H1 (cell line): ENCODE measurements around the gene ZSCAN21. TPM values are rescaled to one million over a fixed set of nuclear protein-coding genes. Genes with fewer than 3 reads are reported as not detected.

Experiments used
- CTCF ChIA-PET: fragments of 300-600 bp; sonication (Branson Sonifier 250); formaldehyde crosslinking; loops from one replicate; lab custom pipeline; 2021; ENCODE audit not compliant: partially characterized antibody; lab: Charles Lee
- POLR2A ChIA-PET: fragments of 300-600 bp; sonication (Branson Sonifier 250); formaldehyde crosslinking; loops from one replicate; lab custom pipeline; 2021; ENCODE audit warnings: inconsistent platforms; ENCODE audit not compliant: partially characterized antibody; lab: Charles Lee
- DNase-seq, 2 experiments: peaks; one replicate each; pipeline versions ENCODE4 v3.0.0 to v3.0.0-alpha.2; 2010 to 2022; ENCODE audit warnings: low spot score in 2 of 2, low read depth in 1 of 2, mixed read lengths in 1 of 2
- FAIRE-seq: peaks from 2 replicates; lab custom pipeline; 2011; peaks lifted over from hg19 to GRCh38; lab: Jason Lieb, UNC
- H2AFZ ChIP-seq: 2 replicates; pipeline ENCODE4 v1.8.1; 2012; ENCODE audit warnings: low read length, inconsistent platforms
- H2AK5ac ChIP-seq: 2 replicates; pipeline ENCODE4 v1.6.1; 2013; ENCODE audit warnings: low read depth, low read length
- H2BK120ac ChIP-seq: replicated peaks from 2 replicates; pipeline ENCODE3; 2013; ENCODE audit warnings: low read depth, low read length, inconsistent platforms
- H2BK12ac ChIP-seq: 2 replicates; pipeline ENCODE4 v1.6.1; 2013; ENCODE audit warnings: low read depth, low read length
- H2BK15ac ChIP-seq: 2 replicates; pipeline ENCODE4 v1.6.1; 2013; ENCODE audit warnings: low read length
- H2BK20ac ChIP-seq: 2 replicates; pipeline ENCODE4 v1.6.1; 2013; ENCODE audit warnings: low read length
- H2BK5ac ChIP-seq: 2 replicates; pipeline ENCODE4 v1.6.1; 2013; ENCODE audit warnings: low read depth, low read length
- H3K14ac ChIP-seq: 2 replicates; pipeline ENCODE4 v1.6.1; 2013; ENCODE audit warnings: inconsistent platforms; ENCODE audit not compliant: insufficient read length
- H3K18ac ChIP-seq: 2 replicates; pipeline ENCODE4 v1.6.1; 2013; ENCODE audit warnings: low read length; ENCODE audit errors: extremely low read depth
- H3K23ac ChIP-seq: 2 replicates; pipeline ENCODE4 v1.6.1; 2013; ENCODE audit warnings: inconsistent platforms; ENCODE audit not compliant: insufficient read length
- H3K23me2 ChIP-seq: 2 replicates; pipeline ENCODE4 v1.6.1; 2013; ENCODE audit warnings: low read depth, low read length
- H3K27ac ChIP-seq: 2 replicates; pipeline ENCODE4 v1.6.1; 2011; ENCODE audit warnings: low read depth, low read length, inconsistent platforms
- H3K27me3 ChIP-seq, 4 experiments: replicated peaks in 1 of 4; 1 replicate in 1 of 4; 2 replicates in 3 of 4; pipeline versions ENCODE4 v1.6.1 to v1.8.1; 2011 to 2013; ENCODE audit warnings: low read length in 3 of 4, mild to moderate bottlenecking in 3 of 4, inconsistent platforms in 2 of 4, mixed read lengths in 2 of 4, moderate library complexity in 1 of 4; ENCODE audit not compliant: control insufficient read depth in 3 of 4, insufficient read depth in 3 of 4; ENCODE audit errors: extremely low read depth in 1 of 4
- H3K36me3 ChIP-seq, 4 experiments: 2 replicates each; pipeline versions ENCODE4 v1.6.1 to v1.8.1; 2011 to 2013; ENCODE audit warnings: mild to moderate bottlenecking in 4 of 4, low read length in 3 of 4, moderate library complexity in 2 of 4, control low read depth in 1 of 4, inconsistent platforms in 1 of 4; ENCODE audit not compliant: insufficient read depth in 4 of 4, control insufficient read depth in 2 of 4
- H3K4ac ChIP-seq: replicated peaks from 2 replicates; pipeline ENCODE3; 2013; ENCODE audit warnings: low read length, low read depth, mixed read lengths, inconsistent platforms; ENCODE audit not compliant: insufficient read length
- H3K4me1 ChIP-seq, 4 experiments: replicated peaks in 1 of 4; 1 replicate in 1 of 4; 2 replicates in 3 of 4; pipeline versions ENCODE4 v1.6.1 to v1.8.1; 2011 to 2013; ENCODE audit warnings: low read length in 3 of 4, inconsistent platforms in 2 of 4, mixed read lengths in 1 of 4; ENCODE audit not compliant: insufficient read depth in 4 of 4, control insufficient read depth in 3 of 4
- H3K4me2 ChIP-seq, 2 experiments: 2 replicates each; pipeline versions ENCODE4 v1.6.1 to v1.8.1; 2011 to 2013; ENCODE audit warnings: low read depth in 2 of 2, low read length in 2 of 2, control low read depth in 1 of 2, inconsistent platforms in 1 of 2, mild to moderate bottlenecking in 1 of 2; ENCODE audit not compliant: insufficient read depth in 1 of 2
- H3K4me3 ChIP-seq, 4 experiments: fragments of 200-600, 300-600 bp in 1 of 4; sonication (generic), shearing (Covaris generic), sonication (Bioruptor Twin) in 1 of 4; 2 replicates each; pipeline versions ENCODE4 v1.5.1 to v1.8.1; 2011 to 2016; ENCODE audit warnings: low read length in 4 of 4, low read depth in 3 of 4, control low read depth in 2 of 4, inconsistent platforms in 2 of 4, mild to moderate bottlenecking in 2 of 4, mixed read lengths in 1 of 4, moderate library complexity in 1 of 4; ENCODE audit not compliant: insufficient read depth in 2 of 4; ENCODE audit errors: extremely low read depth in 1 of 4
- H3K56ac ChIP-seq: replicated peaks from 2 replicates; pipeline ENCODE3; 2013; ENCODE audit warnings: low read depth, mild to moderate bottlenecking, mixed read lengths, low read length, inconsistent platforms; ENCODE audit not compliant: insufficient read length
- H3K79me1 ChIP-seq: 2 replicates; pipeline ENCODE4 v1.6.1; 2013; ENCODE audit warnings: low read depth, low read length, control low read depth
- H3K79me2 ChIP-seq, 2 experiments: 2 replicates each; pipeline versions ENCODE4 v1.6.1 to v1.8.1; 2012 to 2013; ENCODE audit warnings: low read length in 2 of 2, mild to moderate bottlenecking in 2 of 2, inconsistent platforms in 1 of 2; ENCODE audit not compliant: insufficient read depth in 2 of 2, control insufficient read depth in 1 of 2
- H3K9ac ChIP-seq, 4 experiments: replicated peaks in 1 of 4; 1 replicate in 1 of 4; 2 replicates in 3 of 4; pipeline versions ENCODE4 v1.6.1 to v1.8.1; 2011 to 2013; ENCODE audit warnings: low read depth in 3 of 4, low read length in 3 of 4, control low read depth in 2 of 4, mild to moderate bottlenecking in 2 of 4, moderate library complexity in 2 of 4, inconsistent platforms in 1 of 4; ENCODE audit errors: extremely low read depth in 1 of 4
- H3K9me3 ChIP-seq, 2 experiments: 2 replicates each; pipeline versions ENCODE4 v1.6.1 to v1.8.1; 2012 to 2013; ENCODE audit warnings: mild to moderate bottlenecking in 2 of 2, moderate library complexity in 2 of 2, control low read depth in 1 of 2, inconsistent platforms in 1 of 2, low read depth in 1 of 2, low read length in 1 of 2, mixed read lengths in 1 of 2; ENCODE audit not compliant: insufficient read depth in 2 of 2
- H4K20me1 ChIP-seq, 2 experiments: replicated peaks in 1 of 2; 2 replicates each; pipeline versions ENCODE3 to v1.8.1; 2011 to 2013; ENCODE audit warnings: inconsistent platforms in 2 of 2, low read length in 2 of 2, mild to moderate bottlenecking in 1 of 2; ENCODE audit not compliant: insufficient read depth in 2 of 2, control insufficient read depth in 1 of 2
- H4K5ac ChIP-seq: 2 replicates; pipeline ENCODE4 v1.6.1; 2013; ENCODE audit warnings: low read length, low read depth, mixed read lengths, inconsistent platforms; ENCODE audit not compliant: insufficient read length
- H4K8ac ChIP-seq: 2 replicates; pipeline ENCODE4 v1.8.0; 2013; ENCODE audit warnings: mild to moderate bottlenecking, moderate library complexity, low read length, inconsistent platforms; ENCODE audit not compliant: insufficient read depth; ENCODE audit errors: extremely low read depth
- H4K91ac ChIP-seq: replicated peaks from 2 replicates; pipeline ENCODE3; 2013; ENCODE audit warnings: low read length, mixed read lengths, inconsistent platforms; ENCODE audit not compliant: insufficient read length
- BRCA1 ChIP-seq: IDR thresholded peaks from 2 replicates; pipeline ENCODE4 v1.6.1; 2012; ENCODE audit warnings: low read depth, low read length, improper control_type of control experiment
- CEBPB ChIP-seq: IDR thresholded peaks from 2 replicates; pipeline ENCODE4 v1.6.1; 2012; ENCODE audit warnings: low read depth, low read length
- CHD1 ChIP-seq: IDR thresholded peaks from 2 replicates; pipeline ENCODE4 v1.6.1; 2012; ENCODE audit warnings: low read depth, low read length, improper control_type of control experiment
- CHD2 ChIP-seq: IDR thresholded peaks from 2 replicates; pipeline ENCODE4 v1.6.1; 2012; ENCODE audit warnings: low read length, improper control_type of control experiment
- EGR1 ChIP-seq: IDR thresholded peaks from 2 replicates; pipeline ENCODE4 v1.6.1; 2011; ENCODE audit warnings: low read depth, low read length, borderline replicate concordance
- EP300 ChIP-seq, 2 experiments: IDR thresholded peaks; 1 replicate in 1 of 2; 2 replicates in 1 of 2; pipeline ENCODE4 v1.6.1; 2011 to 2012; ENCODE audit warnings: low read depth in 2 of 2, low read length in 2 of 2, mild to moderate bottlenecking in 2 of 2, borderline replicate concordance in 1 of 2, inconsistent platforms in 1 of 2, moderate library complexity in 1 of 2
- FOSL1 ChIP-seq: IDR thresholded peaks from 2 replicates; pipeline ENCODE4 v1.6.1; 2011; ENCODE audit warnings: mild to moderate bottlenecking, low read depth, low read length, moderate library complexity; ENCODE audit not compliant: insufficient read depth
- KDM4A ChIP-seq: IDR thresholded peaks from one replicate; pipeline ENCODE4 v1.7.1; 2012; ENCODE audit warnings: low read depth, mild to moderate bottlenecking, moderate library complexity, low read length, inconsistent platforms; ENCODE audit not compliant: severe bottlenecking
- MAFK ChIP-seq: IDR thresholded peaks from 2 replicates; pipeline ENCODE4 v1.6.1; 2012; ENCODE audit warnings: low read depth, mild to moderate bottlenecking, improper control_type of control experiment, low read length
- NRF1 ChIP-seq: IDR thresholded peaks from 2 replicates; pipeline ENCODE4 v1.6.1; 2011; ENCODE audit warnings: mild to moderate bottlenecking, low read depth, low read length, improper control_type of control experiment
- RFX5 ChIP-seq: IDR thresholded peaks from 2 replicates; pipeline ENCODE4 v1.6.1; 2011; ENCODE audit warnings: low read depth, low read length, improper control_type of control experiment, borderline replicate concordance
- SAP30 ChIP-seq: fragments of 300-600 bp; sonication (generic); IDR thresholded peaks from 2 replicates; pipeline ENCODE4 v1.7.1; 2012; ENCODE audit warnings: low read length, moderate library complexity, mild to moderate bottlenecking, inconsistent platforms; ENCODE audit not compliant: insufficient read depth, insufficient replicate concordance
- SIN3A ChIP-seq, 2 experiments: IDR thresholded peaks in 1 of 2; conservative IDR thresholded peaks in 1 of 2; 2 replicates each; pipeline ENCODE4 v1.6.1; 2011 to 2012; ENCODE audit warnings: low read length in 2 of 2, improper control_type of control experiment in 1 of 2, low read depth in 1 of 2, mild to moderate bottlenecking in 1 of 2
- SP4 ChIP-seq: IDR thresholded peaks from 2 replicates; pipeline ENCODE4 v1.6.1; 2012; ENCODE audit warnings: low read length, inconsistent platforms
- WGBS, 2 experiments: shearing (Covaris generic) in 1 of 2; methylation state at CpG; one replicate each; pipeline versions ENCODE4 v1.1.6 to v1.1.7; 2013 to 2015; ENCODE audit warnings: low lambda C conversion rate in 2 of 2, mixed read lengths in 2 of 2, inconsistent platforms in 1 of 2, low coverage in 1 of 2, missing lambda C conversion rate in 1 of 2; ENCODE audit not compliant: insufficient replicate concordance in 2 of 2, insufficient coverage in 1 of 2, insufficient read length in 1 of 2; ENCODE audit errors: extremely low coverage in 1 of 2, missing lambda C conversion rate in 1 of 2; 5-methylcytosine and 5-hydroxymethylcytosine counted together
- polyA plus RNA-seq, 7 experiments: library from polyadenylated mRNA; depleted of rRNA in 3 of 7; stranded (reverse) in 5 of 7; unstranded in 2 of 7; fragments of >200 nt in 5 of 7; fragments of 200-250 nt in 2 of 7; gene quantifications; 1 replicate in 5 of 7; 2 replicates in 1 of 7; 4 replicates in 1 of 7; pipeline versions ENCODE4 v1.2.1 to v1.2.3, GENCODE V29; 2011 to 2013; ENCODE audit warnings: missing spikeins in 2 of 7, mixed read lengths in 2 of 7
- total RNA-seq: library from RNA; stranded (reverse); fragmentation: NEBNext Ultra II Directional; extraction: Animal tissue kit (Norgen Biotek cat#: 25700); gene quantifications from 2 replicates; pipeline ENCODE4 v1.2.1, GENCODE V29; 2021

ZSCAN21 gene
- total and polyA plus RNA-seq, 2 of the 8 experiments (the other 6 are each of a cell fraction or from before 2014, with no cell fraction given) = 15.4 to 26.1 TPM

GRCh38 chr7:100107890-100108289, 58.3 kb downstream of the ZSCAN21 start:
- Histone ChIP-seq H3K27ac (no peak overlapping the region), H3K79me1 (no peaks in the 10 kb centered on the region; the same call in 1 of the 2 replicates), H3K18ac (no peak overlapping the region), H3K36me3 (peaks cover 9 to 62% (median 40%) of the 10 kb centered on the region in 4 experiments; a peak in 7 of 8 replicates), H3K23me2 (no peaks in the 10 kb centered on the region), H2BK12ac (no peak overlapping the region), H2BK15ac (no peak overlapping the region), H3K4me1 (no peaks in the 10 kb centered on the region), H3K14ac (no peak overlapping the region), H2AK5ac (no peak overlapping the region), H3K4ac (no peak overlapping the region), H2AFZ (no peak overlapping the region), H2BK5ac (no peak overlapping the region), H3K9me3 (no peaks in the 10 kb centered on the region), H2BK20ac (no peak overlapping the region), H4K20me1 (peaks cover 5% of the 10 kb centered on the region in 2 experiments), H3K56ac (no peak overlapping the region), H4K5ac (no peak overlapping the region), H3K79me2 (no peaks in the 10 kb centered on the region), H2BK120ac (no peak overlapping the region), H3K27me3 (no peaks in the 10 kb centered on the region), H4K8ac (peak overlapping the region; percentile 28; the same call in 1 of the 2 replicates), H3K4me2 (no peak overlapping the region), H3K9ac (no peak overlapping the region), H3K23ac (no peak overlapping the region), H3K4me3 (no peak overlapping the region), H4K91ac (no peak overlapping the region)
- no peak for FAIRE-seq
- ChIA-PET POLR2A (interaction anchor here (12.1 to 20.0 kb wide), 2 partner anchors 10 to 20 kb away, joined by 414 to 722 read pairs; partner anchors contain the start of genes CNPY4, COPS6, MBLAC1 and TAF6), CTCF (no interaction called here)
- WGBS, 2 experiments = 85% methylated on average over 11 of the region's 11 CpGs; no CpG with 5 or more reads in 1 of the 2 experiments
- DNase-seq = no peak
- TF ChIP-seq EP300 (IDR thresholded peaks at IDR 0.05; ENCODE audit: borderline replicate concordance in 1 of 2, low read depth in 2 of 2, low read length in 2 of 2) (no peak), CHD1 (no peak), EGR1 (no peak), FOSL1 (no peak), RFX5 (no peak), SIN3A (conservative IDR thresholded peaks at IDR 0.05 in 1 of 2, IDR thresholded peaks at IDR 0.05 in 1 of 2; ENCODE audit: low read depth in 1 of 2, low read length in 2 of 2) (no peak), CEBPB (no peak), CHD2 (no peak), MAFK (no peak), NRF1 (no peak), SAP30 (no peak), BRCA1 (no peak), KDM4A (no peak), SP4 (no peak)
